Liver (tissue), 9 donors: ENCODE results near the gene PRSS38. TPM values are rescaled to one million over a fixed set of nuclear protein-coding genes. Genes with fewer than 3 reads are reported as not detected.

Experiments
- DNase-seq: peaks from one replicate; pipeline ENCODE4 v3.0.0-alpha.2; 2017; ENCODE audit warnings: low spot score
- H3K27ac ChIP-seq, 2 donors: one replicate each; pipeline ENCODE4 v1.7.0; 2013; ENCODE audit warnings: inconsistent platforms in 2 of 2, low read length in 2 of 2, control low read depth in 1 of 2, low read depth in 1 of 2, mild to moderate bottlenecking in 1 of 2
- H3K27me3 ChIP-seq, 4 donors: one replicate each; pipeline versions ENCODE4 v1.6.1 to v1.7.0; 2013; ENCODE audit warnings: low read length in 3 of 4, inconsistent platforms in 1 of 4, mild to moderate bottlenecking in 1 of 4, moderate library complexity in 1 of 4; ENCODE audit not compliant: control insufficient read depth in 4 of 4, insufficient read depth in 4 of 4
- H3K36me3 ChIP-seq, 4 donors: one replicate each; pipeline versions ENCODE4 v1.6.1 to v1.7.0; 2013; ENCODE audit warnings: low read length in 3 of 4, mild to moderate bottlenecking in 3 of 4, low read depth in 1 of 4, moderate library complexity in 1 of 4; ENCODE audit not compliant: control insufficient read depth in 4 of 4, insufficient read depth in 3 of 4
- H3K4me1 ChIP-seq, 4 donors: one replicate each; pipeline versions ENCODE4 v1.6.1 to v1.7.0; 2013; ENCODE audit warnings: low read length in 3 of 4, mild to moderate bottlenecking in 3 of 4, moderate library complexity in 1 of 4; ENCODE audit not compliant: control insufficient read depth in 4 of 4, insufficient read depth in 4 of 4
- H3K4me3 ChIP-seq, 3 donors: one replicate each; pipeline versions ENCODE4 v1.6.1 to v1.7.0; 2013; ENCODE audit warnings: low read length in 3 of 3, control low read depth in 1 of 3, low read depth in 1 of 3, mild to moderate bottlenecking in 1 of 3
- H3K9ac ChIP-seq, 2 donors: one replicate each; pipeline ENCODE4 v1.7.0; 2013; ENCODE audit warnings: low read length in 2 of 2, mild to moderate bottlenecking in 2 of 2, moderate library complexity in 2 of 2, control low read depth in 1 of 2, low read depth in 1 of 2
- H3K9me3 ChIP-seq, 4 donors: one replicate each; pipeline versions ENCODE4 v1.6.1 to v1.7.0; 2013; ENCODE audit warnings: low read length in 3 of 4; ENCODE audit not compliant: control insufficient read depth in 4 of 4
- ATF3 ChIP-seq: IDR thresholded peaks from 2 replicates; pipeline ENCODE4 v1.6.1; 2016; ENCODE audit warnings: antibody characterized with exemption
- CTCF ChIP-seq: fragments of 150-350 bp; IDR thresholded peaks from 2 replicates; pipeline ENCODE4 v1.5.1; 2017; ENCODE audit warnings: improper control_type of control experiment, low read depth, low read length; ENCODE audit not compliant: missing input control
- EGR1 ChIP-seq, 2 donors: IDR thresholded peaks; 2 replicates each; pipeline ENCODE4 v1.6.1; 2016 to 2018; ENCODE audit warnings: antibody characterized with exemption in 2 of 2, low read depth in 2 of 2
- GABPA ChIP-seq, 2 donors: IDR thresholded peaks in 1 of 2; conservative IDR thresholded peaks in 1 of 2; 2 replicates each; pipeline ENCODE4 v1.6.1; 2016; ENCODE audit warnings: antibody characterized with exemption in 2 of 2, mild to moderate bottlenecking in 1 of 2, moderate library complexity in 1 of 2
- HNF4A ChIP-seq, 2 donors: conservative IDR thresholded peaks; 2 replicates each; pipeline ENCODE4 v1.6.1; 2016; ENCODE audit warnings: antibody characterized with exemption in 2 of 2, mild to moderate bottlenecking in 2 of 2
- HNF4G ChIP-seq: IDR thresholded peaks from 2 replicates; pipeline ENCODE4 v1.6.1; 2016; ENCODE audit warnings: antibody characterized with exemption
- JUND ChIP-seq, 2 donors: IDR thresholded peaks; 2 replicates each; pipeline ENCODE4 v1.6.1; 2016; ENCODE audit warnings: antibody characterized with exemption in 2 of 2
- MAX ChIP-seq: IDR thresholded peaks from 2 replicates; pipeline ENCODE4 v1.6.1; 2016; ENCODE audit warnings: antibody characterized with exemption
- NR2F2 ChIP-seq: IDR thresholded peaks from 2 replicates; pipeline ENCODE4 v1.6.1; 2016; ENCODE audit warnings: antibody characterized with exemption
- RAD21 ChIP-seq, 2 donors: IDR thresholded peaks; 2 replicates each; pipeline ENCODE4 v1.6.1; 2016; ENCODE audit warnings: antibody characterized with exemption in 2 of 2, mild to moderate bottlenecking in 2 of 2
- REST ChIP-seq: IDR thresholded peaks from 2 replicates; pipeline ENCODE4 v1.6.1; 2016; ENCODE audit warnings: antibody characterized with exemption, mild to moderate bottlenecking
- RXRA ChIP-seq, 2 donors: IDR thresholded peaks; 2 replicates each; pipeline ENCODE4 v1.6.1; 2017 to 2018; ENCODE audit warnings: antibody characterized with exemption in 2 of 2, mild to moderate bottlenecking in 1 of 2
- SP1 ChIP-seq: IDR thresholded peaks from 2 replicates; pipeline ENCODE4 v1.6.1; 2018; ENCODE audit warnings: antibody characterized with exemption, mild to moderate bottlenecking
- TAF1 ChIP-seq: conservative IDR thresholded peaks from 2 replicates; pipeline ENCODE4 v1.6.1; 2016; ENCODE audit warnings: antibody characterized with exemption, mild to moderate bottlenecking
- YY1 ChIP-seq: IDR thresholded peaks from 2 replicates; pipeline ENCODE4 v1.6.1; 2016; ENCODE audit warnings: antibody characterized with exemption, mild to moderate bottlenecking
- ZBTB33 ChIP-seq: IDR thresholded peaks from 2 replicates; pipeline ENCODE4 v1.6.1; 2016; ENCODE audit warnings: antibody characterized with exemption
- WGBS: extraction: QIAGEN DNeasy Blood & Tissue Kit; methylation state at CpG from one replicate; pipeline ENCODE4 v1.1.7; 2013; 5-methylcytosine and 5-hydroxymethylcytosine counted together
- polyA plus RNA-seq, 2 donors: library from polyadenylated mRNA; stranded (reverse) in 1 of 2; unstranded in 1 of 2; fragments of 200-250 nt in 1 of 2; fragments of >200 nt in 1 of 2; fragmentation: Nextera tagmentation in 1 of 2; extraction: Ambion mirVana in 1 of 2; gene quantifications; one replicate each; pipeline versions ENCODE4 v1.2.1 to v1.2.3, GENCODE V29; 2013 to 2015
- total RNA-seq, 2 donors: library from RNA; depleted of rRNA; stranded (reverse); fragments of >200 nt; gene quantifications; one replicate each; pipeline ENCODE4 v1.2.3, GENCODE V29; 2014
- donor health status: healthy.
- donor health status: healthy.
- donor health status: healthy.
- donor health status: healthy.
- donor health status: healthy.

PRSS38 gene
- total and polyA plus RNA-seq, 4 donors, result not detected

GRCh38 chr1:227805606-227806197, 9.8 kb upstream of the PRSS38 start:
- Histone ChIP-seq H3K4me3 (no peak overlapping the region), H3K9ac (no peak overlapping the region), H3K4me1 (no peaks in the 10 kb centered on the region), H3K36me3 (no peaks in the 10 kb centered on the region), H3K9me3 (peaks cover 0 to 14% (median 1%) of the 10 kb centered on the region in 4 donors), H3K27me3 (peaks cover 0 to 2% (median 0%) of the 10 kb centered on the region in 4 donors), H3K27ac (no peak overlapping the region)
- TF ChIP-seq GABPA (IDR thresholded peaks at IDR 0.05 in 1 of 2, conservative IDR thresholded peaks at IDR 0.05 in 1 of 2), result no peak
- TF ChIP-seq JUND (IDR thresholded peaks at IDR 0.05), result no peak
- TF ChIP-seq ATF3, result no peak
- TF ChIP-seq MAX, result no peak
- TF ChIP-seq RXRA (IDR thresholded peaks at IDR 0.05), result no peak
- TF ChIP-seq YY1, result no peak
- no peak for TF ChIP-seq NR2F2
- TF ChIP-seq HNF4A (conservative IDR thresholded peaks at IDR 0.05), result no peak
- no peak for TF ChIP-seq TAF1
- no peak for TF ChIP-seq HNF4G
- TF ChIP-seq EGR1 (IDR thresholded peaks at IDR 0.05; ENCODE audit: low read depth in 2 of 2), result no peak
- no peak for TF ChIP-seq ZBTB33
- TF ChIP-seq REST, result no peak
- no peak for TF ChIP-seq RAD21 (IDR thresholded peaks at IDR 0.05)
- TF ChIP-seq SP1, result no peak
- 69% methylated on average over 6 of the region's 6 CpGs for WGBS
- DNase-seq, result no peak

GRCh38 chr1:227808566-227808965, 6.9 kb upstream of the PRSS38 start:
- Histone ChIP-seq H3K27ac (no peak overlapping the region), H3K9me3 (peaks cover 0 to 15% (median 1%) of the 10 kb centered on the region in 4 donors), H3K27me3 (peaks cover 0 to 2% (median 0%) of the 10 kb centered on the region in 4 donors), H3K36me3 (no peaks in the 10 kb centered on the region), H3K4me3 (no peak overlapping the region), H3K4me1 (no peaks in the 10 kb centered on the region), H3K9ac (no peak overlapping the region)
- 65% methylated on average over 1 of the region's 1 CpG for WGBS
- DNase-seq, result no peak
- no peak for TF ChIP-seq SP1
- TF ChIP-seq CTCF, result no peak
- TF ChIP-seq EGR1 (IDR thresholded peaks at IDR 0.05; ENCODE audit: low read depth in 2 of 2), result no peak
- TF ChIP-seq JUND (IDR thresholded peaks at IDR 0.05), result no peak
- no peak for TF ChIP-seq YY1
- TF ChIP-seq GABPA (IDR thresholded peaks at IDR 0.05 in 1 of 2, conservative IDR thresholded peaks at IDR 0.05 in 1 of 2), result no peak
- no peak for TF ChIP-seq HNF4A (conservative IDR thresholded peaks at IDR 0.05)
- TF ChIP-seq NR2F2, result no peak
